Breast epithelium (tissue), 3 donors: ENCODE measurements around the gene UBALD1.

Source experiments
- CTCF ChIP-seq, 3 donors: fragments of 450-650 bp; IDR thresholded peaks; one replicate each; pipeline ENCODE4 v1.5.1; 2016 to 2017; ENCODE audit warnings: antibody characterized with exemption in 3 of 3, mild to moderate bottlenecking in 3 of 3, moderate library complexity in 3 of 3
- POLR2A ChIP-seq: fragments of 450-650 bp; IDR thresholded peaks from one replicate; pipeline ENCODE4 v1.6.1; 2016; ENCODE audit warnings: antibody characterized with exemption, mild to moderate bottlenecking, moderate library complexity
- POLR2AphosphoS5 ChIP-seq, 3 donors: sonication (generic); formaldehyde crosslinking; IDR thresholded peaks; one replicate each; pipeline ENCODE4 v1.6.1; 2017; ENCODE audit warnings: antibody characterized with exemption in 3 of 3

GRCh38 chr16:4615384-4616046 lies 827 bp upstream of the UBALD1 start:
- TF ChIP-seq CTCF (IDR thresholded peaks at IDR 0.05) (no peak), POLR2A (no peak), POLR2AphosphoS5 (IDR thresholded peaks at IDR 0.05) (no peak)
